ENCODE results near the gene DDX55.
"Not testable (repeated sequence)": the region's sequence is repeated elsewhere in the genome, so short reads cannot be mapped to it uniquely, and the experiment has no call there.

DDX55 gene

GRCh38 chr12:123601602-123602489 is at the start of gene DDX55:
TSS of gene DDX55 (plus strand) at chr12:123602099. CDS start at chr12:123602149, 50 bp downstream.
- DNase-seq (ENCODE audit: low read depth in 2 of 2) = peak; percentile 86
- peak; percentile 35 for TF ChIP-seq CTCF (IDR thresholded peaks at IDR 0.05; ENCODE audit: low read depth, low read length)
- peak within 1 kb of the TSS; percentile 98 to 99 for H3K4me3 ChIP-seq (replicated peaks in 1 of 2; ENCODE audit: low read depth in 2 of 2, low read length in 2 of 2)

DNA sequence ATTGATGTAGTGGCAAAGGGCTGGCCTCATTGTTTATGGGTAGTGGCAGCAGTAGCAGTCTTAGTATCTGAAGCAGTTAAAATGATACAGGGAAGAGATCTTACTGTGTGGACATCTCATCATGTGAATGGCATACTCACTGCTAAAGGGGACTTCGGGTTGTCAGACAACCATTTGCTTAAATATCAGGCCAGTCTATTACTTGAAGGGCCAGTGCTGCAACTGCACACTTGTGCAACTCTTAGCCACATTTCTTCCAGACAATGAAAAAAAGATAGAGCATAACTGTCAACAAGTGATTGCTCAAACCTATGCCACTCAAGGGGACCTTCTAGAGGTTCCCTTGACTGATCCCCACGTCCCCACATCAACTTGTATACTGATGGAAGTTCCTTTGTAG is 47.8 kb upstream of the DDX55 start:
- not testable (repeated sequence) for DNase-seq (ENCODE audit: low read depth in 2 of 2); H3K4me3 ChIP-seq (replicated peaks in 1 of 2; ENCODE audit: low read depth in 2 of 2, low read length in 2 of 2)

- DNase-seq (ENCODE audit: low read depth in 2 of 2); H3K4me3 ChIP-seq (replicated peaks in 1 of 2; ENCODE audit: low read depth in 2 of 2, low read length in 2 of 2): not testable (repeated sequence)
These were observed 47.1 kb upstream of the DDX55 start for GRCh38 chr12:123554843-123555242.

DNA sequence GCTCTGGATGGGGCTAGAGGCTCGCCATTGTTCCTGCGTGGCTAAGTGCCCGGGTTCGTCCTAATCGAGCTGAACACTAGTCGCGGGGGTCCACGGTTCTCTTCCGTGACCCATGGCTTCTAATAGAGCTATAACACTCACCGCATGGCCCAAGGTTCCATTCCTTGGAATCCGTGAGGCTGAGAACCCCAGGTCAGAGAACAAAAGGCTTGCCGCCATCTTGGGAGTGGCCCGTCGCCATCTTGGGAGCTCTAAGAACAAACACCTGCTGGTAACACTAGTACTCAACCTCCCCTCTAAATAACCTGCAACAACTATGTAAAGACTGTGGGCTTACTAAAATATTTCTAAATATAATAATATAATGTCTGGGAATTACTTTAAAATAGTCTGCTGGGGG is 43.4 kb upstream of the DDX55 start:
- not testable (repeated sequence) for H3K4me3 ChIP-seq (replicated peaks in 1 of 2; ENCODE audit: low read depth in 2 of 2, low read length in 2 of 2); DNase-seq (ENCODE audit: low read depth in 2 of 2)

GRCh38 chr12:123559468-123559867 is 42.4 kb upstream of the DDX55 start:
- H3K4me3 ChIP-seq (replicated peaks in 1 of 2; ENCODE audit: low read depth in 2 of 2, low read length in 2 of 2) = no peak overlapping the region
- no peak for DNase-seq (ENCODE audit: low read depth in 2 of 2)
- no peak for TF ChIP-seq CTCF (IDR thresholded peaks at IDR 0.05; ENCODE audit: low read depth, low read length)

GRCh38 chr12:123571343-123571813 is 30.5 kb upstream of the DDX55 start:
- TF ChIP-seq CTCF (IDR thresholded peaks at IDR 0.05; ENCODE audit: low read depth, low read length) = no peak
- no peak overlapping the region for H3K4me3 ChIP-seq (replicated peaks in 1 of 2; ENCODE audit: low read depth in 2 of 2, low read length in 2 of 2)
- DNase-seq (ENCODE audit: low read depth in 2 of 2) = peak; percentile 91 to 98

DNA sequence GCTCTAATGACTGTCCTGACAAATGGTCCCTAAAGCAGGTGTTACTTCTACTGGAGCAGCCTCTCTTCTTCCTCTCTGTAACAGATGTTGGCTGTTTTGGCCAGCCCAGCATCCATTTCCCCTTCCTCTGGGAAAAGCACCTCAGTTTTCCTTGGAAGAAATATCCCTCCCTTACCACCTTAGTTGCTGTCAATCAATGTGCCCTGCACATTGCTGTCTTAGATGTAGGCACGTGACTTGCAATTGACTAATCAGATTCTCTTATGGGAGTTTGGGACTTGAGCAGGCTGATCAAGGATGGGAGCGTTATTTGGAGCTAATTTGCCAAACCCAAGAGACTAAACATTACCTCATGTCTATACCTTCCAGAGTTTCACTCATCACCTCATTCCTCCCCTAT is 29.5 kb upstream of the DDX55 start:
- H3K4me3 ChIP-seq (replicated peaks in 1 of 2; ENCODE audit: low read depth in 2 of 2, low read length in 2 of 2) = no peak overlapping the region
- DNase-seq (ENCODE audit: low read depth in 2 of 2) = no peak
- TF ChIP-seq CTCF (IDR thresholded peaks at IDR 0.05; ENCODE audit: low read depth, low read length) = no peak

- DNase-seq (ENCODE audit: low read depth in 2 of 2) = no peak
- no peak for TF ChIP-seq CTCF (IDR thresholded peaks at IDR 0.05; ENCODE audit: low read depth, low read length)
- H3K4me3 ChIP-seq (replicated peaks in 1 of 2; ENCODE audit: low read depth in 2 of 2, low read length in 2 of 2) = no peak overlapping the region
These were observed 28.0 kb upstream of the DDX55 start for GRCh38 chr12:123573870-123574269.
